Naive thymus-derived CD4-positive, alpha-beta T cell (primary cell): ENCODE data around the gene GSTT2. TPM values are rescaled to one million over a fixed set of nuclear protein-coding genes. Genes with fewer than 3 reads are reported as not detected.
A peak's percentile ranks its signal among the peaks of the same experiment; 100 is the strongest.
"Not testable (repeated sequence)": the region's sequence is repeated elsewhere in the genome, so short reads cannot be mapped to it uniquely, and the experiment has no call there.

Experiments
- ATAC-seq: fragments of 150-1000 bp; cut with Tn5 transposase; 2 replicates; pipeline ENCODE4 v1.10.0; 2021; ENCODE audit warnings: mild to moderate bottlenecking, moderate library complexity
- CTCF ChIA-PET: fragments of 350-600 bp; sonication (Branson Sonifier 250); formaldehyde crosslinking; loops from one replicate; lab custom pipeline; 2021; ENCODE audit warnings: antibody characterized with exemption; lab: Charles Lee
- POLR2A ChIA-PET: fragments of 350-600 bp; sonication (Branson Sonifier 250); formaldehyde crosslinking; loops from one replicate; lab custom pipeline; 2021; ENCODE audit warnings: antibody characterized with exemption, inconsistent platforms; lab: Charles Lee
- DNase-seq, 9 donors: peaks; one replicate each; pipeline versions ENCODE4 v3.0.0 to v3.0.0-alpha.2; 2020 to 2022; ENCODE audit warnings: mixed read lengths in 1 of 9
- H3K27ac ChIP-seq: one replicate; pipeline ENCODE4 v1.7.0; 2013; ENCODE audit warnings: mild to moderate bottlenecking, low read depth, low read length, moderate library complexity
- H3K27me3 ChIP-seq, 2 donors: one replicate each; pipeline ENCODE4 v1.7.0; 2013; ENCODE audit warnings: low read length in 2 of 2, mild to moderate bottlenecking in 2 of 2, moderate library complexity in 2 of 2; ENCODE audit not compliant: control insufficient read depth in 2 of 2, insufficient read depth in 2 of 2
- H3K36me3 ChIP-seq, 3 experiments: 1 replicate in 2 of 3; 2 replicates in 1 of 3; pipeline ENCODE4 v1.7.0; 2013; ENCODE audit warnings: low read length in 3 of 3, mild to moderate bottlenecking in 3 of 3, moderate library complexity in 1 of 3; ENCODE audit not compliant: insufficient read depth in 3 of 3, control insufficient read depth in 2 of 3
- H3K4me1 ChIP-seq, 2 donors: one replicate each; pipeline ENCODE4 v1.7.0; 2013; ENCODE audit warnings: low read length in 2 of 2, mild to moderate bottlenecking in 2 of 2, moderate library complexity in 1 of 2; ENCODE audit not compliant: control insufficient read depth in 2 of 2, insufficient read depth in 2 of 2
- H3K4me3 ChIP-seq: 2 replicates; pipeline ENCODE4 v1.7.0; 2013; ENCODE audit warnings: mild to moderate bottlenecking, low read length
- H3K9me3 ChIP-seq, 3 experiments: 1 replicate in 2 of 3; 2 replicates in 1 of 3; pipeline ENCODE4 v1.7.0; 2013; ENCODE audit warnings: low read length in 3 of 3; ENCODE audit not compliant: control insufficient read depth in 2 of 3
- H3K27ac Mint-ChIP-seq, 9 donors: one replicate each; pipeline ENCODE4 v1.8.0; 2020 to 2022; ENCODE audit warnings: mixed read lengths in 9 of 9, mild to moderate bottlenecking in 8 of 9, moderate library complexity in 5 of 9, inconsistent platforms in 2 of 9
- H3K27me3 Mint-ChIP-seq, 5 donors: one replicate each; pipeline ENCODE4 v1.8.0; 2021 to 2022; ENCODE audit warnings: mixed read lengths in 5 of 5, mild to moderate bottlenecking in 1 of 5
- H3K36me3 Mint-ChIP-seq, 5 donors: one replicate each; pipeline ENCODE4 v1.8.0; 2020 to 2022; ENCODE audit warnings: mixed read lengths in 5 of 5, mild to moderate bottlenecking in 3 of 5, inconsistent platforms in 1 of 5
- H3K4me1 Mint-ChIP-seq, 7 donors: one replicate each; pipeline ENCODE4 v1.8.0; 2020 to 2022; ENCODE audit warnings: mixed read lengths in 7 of 7, mild to moderate bottlenecking in 3 of 7, inconsistent platforms in 1 of 7
- H3K4me3 Mint-ChIP-seq, 10 donors: one replicate each; pipeline ENCODE4 v1.8.0; 2020 to 2022; ENCODE audit warnings: mild to moderate bottlenecking in 10 of 10, mixed read lengths in 10 of 10, moderate library complexity in 6 of 10, inconsistent platforms in 2 of 10
- H3K9me3 Mint-ChIP-seq, 11 donors: one replicate each; pipeline ENCODE4 v1.8.0; 2020 to 2022; ENCODE audit warnings: mixed read lengths in 11 of 11, mild to moderate bottlenecking in 4 of 11, inconsistent platforms in 1 of 11, moderate library complexity in 1 of 11
- intact Hi-C, 2 donors: fragments of 100-400 bp; cut with micrococcal nuclease; formaldehyde crosslinking; loops; one replicate each; pipeline ENCODE4 v1.15.1; 2023
- polyA plus RNA-seq, 2 donors: library from polyadenylated mRNA; unstranded; fragments of 300-500 nt; fragmentation: Illumina TruSeq; gene quantifications; one replicate each; pipeline ENCODE4 v1.2.3, GENCODE V29; 2021
- total RNA-seq, 6 experiments: library from RNA in 5 of 6; stranded (reverse) in 5 of 6; gene quantifications; 1 replicate in 5 of 6; 2 replicates in 1 of 6; pipeline ENCODE4 v1.2.3 and lab custom pipeline; 2021 to 2026

Gene GSTT2
- total and polyA plus RNA-seq, 7 experiments from 2014 or later = not detected

- peak overlapping the region in 3 of 9 donors; percentile 7 to 84 (median 37) for H3K27ac Mint-ChIP-seq
- H3K36me3 ChIP-seq, H3K27me3 ChIP-seq, H3K4me3 Mint-ChIP-seq, H3K27me3 Mint-ChIP-seq, H3K4me1 Mint-ChIP-seq, H3K4me1 ChIP-seq, H3K9me3 Mint-ChIP-seq, H3K27ac ChIP-seq, H3K9me3 ChIP-seq, POLR2A ChIA-PET, H3K36me3 Mint-ChIP-seq, H3K4me3 ChIP-seq: not testable (repeated sequence)
- peak; percentile 87 for ATAC-seq
- intact Hi-C loops = loop anchor here (5.0 to 10.0 kb wide), 3 partner anchors 92 to 414 kb away; no protein-coding TSS in a partner anchor
- CTCF ChIA-PET = interaction anchor here (0.6 to 1.7 kb wide), 4 partner anchors 56 to 93 kb away, joined by 3 to 7 read pairs (median 4); partner anchors contain the start of gene MIF
- DNase-seq = peak; percentile 43 to 80 (median 71)
These were observed 23.5 kb upstream of the GSTT2 start for GRCh38 chr22:23956301-23956900.

DNA sequence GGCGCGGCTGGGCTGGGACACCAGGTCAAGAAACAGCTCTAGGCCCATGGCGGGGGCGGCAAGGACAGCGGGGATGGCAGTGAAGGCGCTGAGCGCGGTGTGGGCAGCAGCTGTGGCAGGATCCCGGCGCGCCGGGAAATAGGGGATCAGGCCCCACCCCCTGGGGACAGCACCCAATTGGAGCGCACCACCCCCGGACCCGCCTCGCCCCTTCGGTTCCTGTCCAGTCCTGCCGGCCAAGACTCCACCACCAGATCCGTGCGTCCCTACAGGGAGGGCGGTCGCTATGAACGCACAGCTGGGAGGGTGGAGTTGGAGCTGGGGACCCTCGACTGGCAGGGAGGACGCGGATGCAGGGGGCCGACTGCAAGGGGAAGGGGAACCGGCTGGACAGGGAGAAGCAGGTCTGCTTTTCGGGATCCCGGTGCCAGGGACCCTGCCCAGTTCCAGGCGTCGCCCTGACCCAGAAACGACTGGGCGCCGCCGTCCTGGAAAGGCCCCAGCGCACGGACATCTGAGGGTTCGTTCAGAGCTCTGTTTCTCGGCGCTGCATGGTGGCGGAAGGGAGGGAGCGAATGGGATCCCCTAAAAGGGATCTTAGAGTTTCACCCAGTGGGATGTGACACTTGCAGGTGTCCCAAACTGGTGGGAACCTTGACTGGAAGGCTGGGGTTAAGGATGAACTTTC, 18.7 kb upstream of the GSTT2 start, which contains the start of gene GSTT2B:
Gene GSTT2B (minus strand): TSS at position 112 of the 688 bp plus-strand sequence. CDS start 64 bp downstream, at position 48.
- ATAC-seq = peak; percentile 28
- CTCF ChIA-PET, H3K4me1 Mint-ChIP-seq, DNase-seq, intact Hi-C loops, H3K27ac ChIP-seq, H3K4me3 ChIP-seq, H3K27ac Mint-ChIP-seq, H3K27me3 Mint-ChIP-seq, H3K4me1 ChIP-seq, H3K36me3 Mint-ChIP-seq, H3K9me3 ChIP-seq, H3K4me3 Mint-ChIP-seq, POLR2A ChIA-PET, H3K9me3 Mint-ChIP-seq, H3K36me3 ChIP-seq, H3K27me3 ChIP-seq: not testable (repeated sequence)

DNA sequence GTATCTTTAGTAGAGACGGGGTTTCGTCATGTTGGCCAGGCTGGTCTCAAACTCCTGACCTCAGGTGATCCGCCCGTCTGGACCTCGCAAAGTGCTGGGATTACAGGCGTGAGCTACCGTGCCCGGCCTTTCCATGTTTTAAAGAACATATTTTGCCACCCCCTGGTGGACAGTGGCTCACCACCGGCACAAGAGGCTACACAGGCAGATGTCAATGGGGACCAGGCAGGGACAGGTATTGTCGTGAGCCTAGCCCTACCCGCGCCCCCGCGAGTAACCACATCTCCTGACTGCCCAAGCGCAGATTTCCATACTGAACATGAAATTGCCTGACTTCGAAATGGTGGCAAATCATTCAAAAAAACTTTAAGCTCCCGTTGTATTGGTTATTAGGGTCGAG, 13.8 kb upstream of the GSTT2 start:
- H3K9me3 ChIP-seq, H3K27me3 Mint-ChIP-seq, CTCF ChIA-PET, H3K27me3 ChIP-seq, H3K36me3 Mint-ChIP-seq, H3K4me3 ChIP-seq, H3K27ac Mint-ChIP-seq, H3K27ac ChIP-seq, H3K9me3 Mint-ChIP-seq, H3K4me3 Mint-ChIP-seq, H3K4me1 ChIP-seq, DNase-seq, POLR2A ChIA-PET, intact Hi-C loops: not testable (repeated sequence)
- ATAC-seq = peak; percentile 37
- peaks cover 1 to 17% (median 3%) of the 10 kb centered on the region in 3 experiments for H3K36me3 ChIP-seq
- peaks cover 10 to 21% (median 17%) of the 10 kb centered on the region in 7 donors for H3K4me1 Mint-ChIP-seq

- H3K4me3 ChIP-seq, CTCF ChIA-PET, H3K9me3 ChIP-seq, H3K4me3 Mint-ChIP-seq, H3K27me3 Mint-ChIP-seq, POLR2A ChIA-PET, H3K27ac ChIP-seq, H3K27me3 ChIP-seq, intact Hi-C loops, H3K9me3 Mint-ChIP-seq, H3K4me1 ChIP-seq, H3K27ac Mint-ChIP-seq, DNase-seq: not testable (repeated sequence)
- peaks cover 7 to 11% (median 8%) of the 10 kb centered on the region in 5 donors for H3K36me3 Mint-ChIP-seq
- H3K36me3 ChIP-seq = peaks cover 3 to 22% (median 4%) of the 10 kb centered on the region in 3 experiments
- ATAC-seq = peak; percentile 98
- H3K4me1 Mint-ChIP-seq = peaks cover 10 to 25% (median 22%) of the 10 kb centered on the region in 7 donors
These were observed 13.4 kb upstream of the GSTT2 start, which contains the start of gene DDTL for GRCh38 chr22:23966568-23966967. DDTL (plus strand) TSS chr22:23966888; CDS start chr22:23966915, 27 bp downstream.

DNA sequence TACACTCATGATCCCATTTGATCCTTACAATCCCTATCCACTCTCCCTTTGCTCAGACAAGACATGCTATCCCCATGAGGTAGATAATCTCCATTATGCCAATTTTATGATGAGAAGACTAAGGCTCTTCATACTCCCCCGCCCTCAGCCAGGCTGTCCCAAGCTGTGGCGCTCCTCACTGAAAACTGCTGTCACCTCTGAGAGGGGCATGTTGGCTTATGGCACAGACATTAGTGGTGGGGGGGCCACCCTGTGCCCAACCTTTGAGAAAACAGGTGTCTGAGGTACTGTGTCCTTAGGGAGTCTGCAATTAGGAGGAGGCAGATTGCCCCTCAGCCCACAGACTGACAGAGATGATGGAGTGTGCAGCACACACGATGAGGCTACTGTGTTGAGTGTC, 10.9 kb upstream of the GSTT2 start:
- Histone ChIP-seq H3K27me3 (no peaks in the 10 kb centered on the region), H3K9me3 (no peaks in the 10 kb centered on the region), H3K36me3 (peaks cover 3 to 25% (median 4%) of the 10 kb centered on the region in 3 experiments), H3K4me1 (no peaks in the 10 kb centered on the region), H3K4me3 (no peak overlapping the region), H3K27ac (no peak overlapping the region)
- Mint-ChIP-seq H3K9me3 (no peaks in the 10 kb centered on the region), H3K4me3 (peak overlapping the region in 6 of 10 donors; percentile 23 to 53 (median 29)), H3K4me1 (peaks cover 13 to 31% (median 26%) of the 10 kb centered on the region in 7 donors), H3K27me3 (no peaks in the 10 kb centered on the region), H3K36me3 (peaks cover 7 to 11% (median 8%) of the 10 kb centered on the region in 5 donors), H3K27ac (peak overlapping the region in 3 of 9 donors; percentile 5 to 57 (median 49))
- POLR2A ChIA-PET = no interaction called here
- ATAC-seq (no peak), DNase-seq (no peak)
- intact Hi-C loops = no loop called here
- CTCF ChIA-PET = no interaction called here

- no peak for ATAC-seq
- intact Hi-C loops = loop anchor here in 1 of 2 donors (5.0 kb wide), 1 partner anchor 38 kb away; no protein-coding TSS in a partner anchor
- no peak overlapping the region for H3K27ac ChIP-seq
- peak overlapping the region in 3 of 9 donors; percentile 0 to 46 (median 1) for H3K27ac Mint-ChIP-seq
- H3K4me1 Mint-ChIP-seq = peaks cover 13 to 31% (median 26%) of the 10 kb centered on the region in 7 donors
- H3K9me3 ChIP-seq = no peaks in the 10 kb centered on the region
- H3K4me3 Mint-ChIP-seq = peak overlapping the region in 8 of 10 donors; percentile 0 to 36 (median 5)
- no peaks in the 10 kb centered on the region for H3K27me3 Mint-ChIP-seq
- H3K27me3 ChIP-seq = no peaks in the 10 kb centered on the region
- H3K9me3 Mint-ChIP-seq = no peaks in the 10 kb centered on the region
- H3K4me1 ChIP-seq = no peaks in the 10 kb centered on the region
- DNase-seq = no peak
- POLR2A ChIA-PET = no interaction called here
- H3K4me3 ChIP-seq = no peak overlapping the region
- H3K36me3 ChIP-seq = peaks cover 3 to 25% (median 4%) of the 10 kb centered on the region in 3 experiments
- peaks cover 7 to 11% (median 8%) of the 10 kb centered on the region in 5 donors for H3K36me3 Mint-ChIP-seq
- CTCF ChIA-PET = no interaction called here
These were observed 9.7 kb upstream of the GSTT2 start for GRCh38 chr22:23970201-23970641.
